AG10803 (cell line): ENCODE measurements around the gene COL26A1.
A peak's percentile ranks its signal among the peaks of the same experiment; 100 is the strongest.

Experiments
- DNase-seq: peaks from one replicate; pipeline ENCODE4 v3.0.0; 2010; ENCODE audit warnings: low read depth
- H3K4me3 ChIP-seq: 2 replicates; pipeline ENCODE4 v1.5.1; 2011; ENCODE audit warnings: mild to moderate bottlenecking, low read length, control low read depth
- CTCF ChIP-seq: conservative IDR thresholded peaks from 2 replicates; pipeline ENCODE4 v1.5.1; 2011; ENCODE audit warnings: mild to moderate bottlenecking, low read length, control low read depth, inconsistent platforms

COL26A1 gene

GRCh38 chr7:101539784-101540183 lies 177.1 kb downstream of the COL26A1 start:
- no peak for DNase-seq
- no peak overlapping the region for H3K4me3 ChIP-seq
- TF ChIP-seq CTCF: no peak

GRCh38 chr7:101542527-101543241 lies 180.0 kb downstream of the COL26A1 start:
- peak; percentile 84 for TF ChIP-seq CTCF
- peak; percentile 25 for DNase-seq
- H3K4me3 ChIP-seq: no peak overlapping the region

- no peak for DNase-seq
- H3K4me3 ChIP-seq: no peak overlapping the region
- TF ChIP-seq CTCF: no peak
Measured at GRCh38 chr7:101543242-101543766, 180.6 kb downstream of the COL26A1 start.

GRCh38 chr7:101543846-101544245 lies 181.2 kb downstream of the COL26A1 start:
- no peak overlapping the region for H3K4me3 ChIP-seq
- DNase-seq: no peak
- no peak for TF ChIP-seq CTCF

GRCh38 chr7:101545441-101546190 lies 182.9 kb downstream of the COL26A1 start:
- H3K4me3 ChIP-seq: no peak overlapping the region
- no peak for TF ChIP-seq CTCF
- no peak for DNase-seq

- no peak for DNase-seq
- no peak overlapping the region for H3K4me3 ChIP-seq
- TF ChIP-seq CTCF: no peak
Measured at GRCh38 chr7:101546308-101546936, 183.7 kb downstream of the COL26A1 start.
